HepG2 (cell line): ENCODE measurements around the gene MRPL2. TPM values are rescaled to one million over a fixed set of nuclear protein-coding genes. Genes with fewer than 3 reads are reported as not detected.

Source experiments
- ELK4 ChIP-seq: sonication (generic); formaldehyde crosslinking; IDR thresholded peaks from 2 replicates; pipeline ENCODE4 v1.9.0; 2021; ENCODE audit warnings: missing genetic modification reagents, borderline replicate concordance
- HDAC1 ChIP-seq: sonication (generic); formaldehyde crosslinking; IDR thresholded peaks from 2 replicates; pipeline ENCODE4 v1.5.1; 2020; ENCODE audit warnings: mild to moderate bottlenecking, missing genetic modification reagents
- HOXA3 ChIP-seq: sonication (generic); formaldehyde crosslinking; IDR thresholded peaks from 2 replicates; pipeline ENCODE4 v1.5.0; 2020; ENCODE audit warnings: missing genetic modification reagents
- MED8 ChIP-seq: sonication (generic); formaldehyde crosslinking; IDR thresholded peaks from 2 replicates; pipeline ENCODE4 v1.8.1; 2023; ENCODE audit warnings: mild to moderate bottlenecking, missing genetic modification reagents; ENCODE audit not compliant: insufficient replicate concordance
- PHF21A ChIP-seq: sonication (generic); formaldehyde crosslinking; IDR thresholded peaks from 2 replicates; pipeline ENCODE4 v1.5.0; 2020; ENCODE audit warnings: mild to moderate bottlenecking, missing genetic modification reagents
- PHF5A ChIP-seq: IDR thresholded peaks from one replicate; pipeline ENCODE4 v1.6.1; 2018; ENCODE audit warnings: low read depth, missing genetic modification reagents; ENCODE audit not compliant: unreplicated experiment
- PRDM15 ChIP-seq: sonication (generic); formaldehyde crosslinking; IDR thresholded peaks from 2 replicates; pipeline ENCODE4 v1.4.0; 2020; ENCODE audit warnings: missing genetic modification reagents
- RFX3 ChIP-seq: IDR thresholded peaks from 2 replicates; pipeline ENCODE4 v1.6.1; 2016; ENCODE audit warnings: missing biosample characterization, missing genetic modification reagents
- SALL2 ChIP-seq: sonication (generic); formaldehyde crosslinking; IDR thresholded peaks from 2 replicates; pipeline ENCODE4 v1.8.1; 2023; ENCODE audit warnings: mild to moderate bottlenecking, missing genetic modification reagents, inconsistent platforms
- TGIF2 ChIP-seq: IDR thresholded peaks from 2 replicates; pipeline ENCODE4 v1.6.1; 2016; ENCODE audit warnings: control low read depth, missing compliant biosample characterization
- TIGD3 ChIP-seq: sonication (generic); formaldehyde crosslinking; IDR thresholded peaks from 2 replicates; pipeline ENCODE4 v1.5.1; 2020; ENCODE audit warnings: mild to moderate bottlenecking, missing genetic modification reagents, borderline replicate concordance
- ZNF766 ChIP-seq: sonication (generic); formaldehyde crosslinking; IDR thresholded peaks from 2 replicates; pipeline ENCODE4 v1.5.0; 2020; ENCODE audit warnings: missing genetic modification reagents, borderline replicate concordance
- ZSCAN31 ChIP-seq: sonication (generic); formaldehyde crosslinking; IDR thresholded peaks from 2 replicates; pipeline ENCODE4 v1.5.0; 2020; ENCODE audit warnings: low read depth, mild to moderate bottlenecking, missing genetic modification reagents
- ZZZ3 ChIP-seq: sonication (generic); formaldehyde crosslinking; IDR thresholded peaks from 2 replicates; pipeline ENCODE4 v1.4.0; 2020; ENCODE audit warnings: missing genetic modification reagents, mild to moderate bottlenecking, borderline replicate concordance
- polyA plus RNA-seq, 8 experiments: library from polyadenylated mRNA; depleted of rRNA in 3 of 8; stranded (reverse) in 7 of 8; unstranded in 1 of 8; fragments of >200 nt; fragmentation: Illumina TruSeq in 4 of 8; extraction: Trizol in 4 of 8; gene quantifications; 2 replicates each; pipeline versions ENCODE4 v1.2.1 to v1.2.3, GENCODE V29; 2011 to 2016; ENCODE audit warnings: low read depth in 4 of 8, missing spikeins in 1 of 8, mixed read lengths in 1 of 8; ENCODE audit not compliant: insufficient read depth in 1 of 8
- total RNA-seq, 5 experiments: library from RNA; depleted of rRNA; stranded (reverse); fragments of >200 nt; fragmentation: Illumina TruSeq; extraction: Trizol; gene quantifications; 2 replicates each; pipeline ENCODE4 v1.2.3, GENCODE V29; 2016; ENCODE audit warnings: low read depth in 1 of 5
- TF ChIP-seq, protein P1 (sequence below): sonication (generic); formaldehyde crosslinking; IDR thresholded peaks from 2 replicates; pipeline ENCODE4 v1.8.0; 2022; ENCODE audit warnings: mild to moderate bottlenecking, missing genetic modification reagents; ENCODE audit not compliant: insufficient replicate concordance

Gene MRPL2
- total and polyA plus RNA-seq, 2 of the 13 experiments (the other 11 are each of a cell fraction or from before 2014, with no cell fraction given), result 56.8 to 65.6 TPM

DNA sequence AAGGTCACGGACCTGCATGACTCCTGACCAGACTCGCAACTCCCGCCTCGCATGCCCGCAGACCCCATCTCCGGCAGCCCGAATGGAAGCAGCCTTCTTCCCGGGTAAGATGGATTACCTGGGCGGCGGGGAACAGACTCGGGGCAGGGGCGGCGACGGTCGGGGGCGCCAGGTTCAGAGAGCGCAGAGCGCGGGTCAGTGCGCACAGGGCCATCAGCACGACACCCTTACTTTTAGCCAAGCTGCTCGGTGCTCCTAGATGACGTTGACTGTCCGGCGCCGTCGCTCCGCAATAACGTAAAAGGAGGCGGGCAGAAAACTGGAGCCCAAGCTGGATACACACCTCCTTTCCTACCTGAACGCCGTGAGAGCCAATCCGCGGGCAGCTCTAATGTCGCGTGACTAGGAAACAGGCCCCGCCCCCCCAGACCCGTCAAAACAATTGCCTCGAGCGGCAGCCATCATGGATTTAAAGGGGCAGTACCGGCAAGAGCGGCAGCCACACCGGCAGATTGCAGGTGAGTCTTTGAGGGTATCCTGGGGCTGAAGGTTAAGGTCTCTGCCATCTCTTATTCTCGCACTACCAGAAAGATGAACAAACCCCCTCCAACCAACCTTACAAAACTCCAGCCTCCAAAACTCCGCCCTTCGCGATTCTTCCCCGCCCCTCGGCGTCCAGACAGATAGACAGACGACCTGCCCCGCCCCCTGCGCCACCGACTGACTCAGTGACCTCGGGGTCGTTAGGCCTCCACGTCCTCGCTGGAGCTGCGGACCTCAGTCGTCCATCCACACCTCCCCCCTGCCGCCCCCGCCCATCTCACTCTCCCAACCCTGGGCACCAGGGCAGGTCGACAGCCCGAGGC, at the start of gene MRPL2, which contains the start of gene KLC4 (continued):
- TF ChIP-seq TIGD3 (CRISPR knock-in tag) (no peak), RFX3 (CRISPR knock-in tag) (no peak), HOXA3 (CRISPR knock-in tag) (peak; percentile 99), PHF5A (CRISPR knock-in tag) (no peak), ZSCAN31 (CRISPR knock-in tag) (no peak; the same call in 1 of the 2 replicates), MED8 (CRISPR knock-in tag) (no peak), PHF21A (peak; percentile 19; the same call in 1 of the 2 replicates), PRDM15 (no peak), ZZZ3 (peak; percentile 56; the same call in 1 of the 2 replicates), TGIF2 (peak; percentile 72; the same call in 1 of the 2 replicates), HDAC1 (peak; percentile 94), ELK4 (CRISPR knock-in tag) (no peak), SALL2 (no peak), ZNF766 (CRISPR knock-in tag) (no peak)
- TF ChIP-seq, protein P1, sequence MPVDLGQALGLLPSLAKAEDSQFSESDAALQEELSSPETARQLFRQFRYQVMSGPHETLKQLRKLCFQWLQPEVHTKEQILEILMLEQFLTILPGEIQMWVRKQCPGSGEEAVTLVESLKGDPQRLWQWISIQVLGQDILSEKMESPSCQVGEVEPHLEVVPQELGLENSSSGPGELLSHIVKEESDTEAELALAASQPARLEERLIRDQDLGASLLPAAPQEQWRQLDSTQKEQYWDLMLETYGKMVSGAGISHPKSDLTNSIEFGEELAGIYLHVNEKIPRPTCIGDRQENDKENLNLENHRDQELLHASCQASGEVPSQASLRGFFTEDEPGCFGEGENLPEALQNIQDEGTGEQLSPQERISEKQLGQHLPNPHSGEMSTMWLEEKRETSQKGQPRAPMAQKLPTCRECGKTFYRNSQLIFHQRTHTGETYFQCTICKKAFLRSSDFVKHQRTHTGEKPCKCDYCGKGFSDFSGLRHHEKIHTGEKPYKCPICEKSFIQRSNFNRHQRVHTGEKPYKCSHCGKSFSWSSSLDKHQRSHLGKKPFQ (CRISPR knock-in tag), result no peak
